GM23338 (cell line): ENCODE results near the gene LGALS7. TPM values are rescaled to one million over a fixed set of nuclear protein-coding genes. Genes with fewer than 3 reads are reported as not detected.
A peak's percentile ranks its signal among the peaks of the same experiment; 100 is the strongest.

Source experiments
- ATAC-seq: fragments of 200-7000 bp; cut with Tn5 transposase; 3 replicates; pipeline ENCODE4 v1.9.1; 2020
- DNase-seq: peaks from one replicate; pipeline ENCODE4 v3.0.0-alpha.2; 2015; ENCODE audit warnings: low spot score
- H2AFZ ChIP-seq: fragments of 200-600 bp; sonication (generic); 2 replicates; pipeline ENCODE4 v1.8.0; 2016; ENCODE audit warnings: antibody characterized with exemption, mild to moderate bottlenecking, moderate library complexity
- H3F3A ChIP-seq: fragments of 200-600 bp; sonication (generic); replicated peaks from 2 replicates; pipeline ENCODE4 v1.8.0; 2017; ENCODE audit warnings: antibody characterized with exemption, mixed run types, low read depth
- H3K27ac ChIP-seq: fragments of 200-600 bp; sonication (generic); 2 replicates; pipeline ENCODE4 v1.6.1; 2016; ENCODE audit warnings: low read depth
- H3K27me3 ChIP-seq: fragments of 200-600 bp; sonication (generic); 2 replicates; pipeline ENCODE4 v1.8.0; 2016; ENCODE audit warnings: mild to moderate bottlenecking, mixed run types, moderate library complexity; ENCODE audit not compliant: insufficient read depth
- H3K36me3 ChIP-seq: fragments of 200-600 bp; sonication (generic); 2 replicates; pipeline ENCODE4 v1.8.0; 2016; ENCODE audit warnings: mild to moderate bottlenecking; ENCODE audit not compliant: insufficient read depth
- H3K4me1 ChIP-seq: fragments of 200-600 bp; sonication (generic); 2 replicates; pipeline ENCODE4 v1.8.0; 2016; ENCODE audit warnings: mild to moderate bottlenecking, moderate library complexity; ENCODE audit not compliant: insufficient read depth
- H3K4me2 ChIP-seq: fragments of 200-600 bp; sonication (generic); 2 replicates; pipeline ENCODE4 v1.7.1; 2017; ENCODE audit warnings: mixed run types
- H3K4me3 ChIP-seq: fragments of 200-600 bp; sonication (generic); 2 replicates; pipeline ENCODE4 v1.6.1; 2016; ENCODE audit warnings: mixed run types
- H3K79me2 ChIP-seq: fragments of 200-600 bp; sonication (generic); replicated peaks from 2 replicates; pipeline ENCODE4 v1.8.0; 2017; ENCODE audit warnings: mild to moderate bottlenecking; ENCODE audit not compliant: insufficient read depth
- H3K9me2 ChIP-seq: fragments of 200-600 bp; sonication (generic); 2 replicates; pipeline ENCODE4 v1.8.0; 2017; ENCODE audit not compliant: insufficient read depth
- H4K20me1 ChIP-seq: fragments of 200-600 bp; sonication (generic); replicated peaks from 2 replicates; pipeline ENCODE4 v1.8.0; 2017; ENCODE audit warnings: mild to moderate bottlenecking; ENCODE audit not compliant: insufficient read depth
- H3K27ac Mint-ChIP-seq: 2 replicates; pipeline ENCODE4 v1.8.0; 2020; ENCODE audit warnings: inconsistent platforms, mild to moderate bottlenecking, moderate library complexity, mixed read lengths
- H3K27me3 Mint-ChIP-seq: 3 replicates; pipeline ENCODE4 v1.8.0; 2022; ENCODE audit warnings: low read depth, mild to moderate bottlenecking, moderate library complexity, mixed read lengths, inconsistent platforms; ENCODE audit not compliant: insufficient read depth, poor library complexity
- H3K36me3 Mint-ChIP-seq: 3 replicates; pipeline ENCODE4 v1.8.0; 2021; ENCODE audit warnings: low read depth, mild to moderate bottlenecking, inconsistent platforms, moderate library complexity, mixed read lengths
- H3K4me1 Mint-ChIP-seq: 3 replicates; pipeline ENCODE4 v1.8.0; 2020; ENCODE audit warnings: mild to moderate bottlenecking, inconsistent platforms, mixed read lengths
- H3K4me3 Mint-ChIP-seq: 3 replicates; pipeline ENCODE4 v1.8.0; 2021; ENCODE audit warnings: moderate library complexity, mild to moderate bottlenecking, inconsistent platforms, mixed read lengths
- H3K9me3 Mint-ChIP-seq: 3 replicates; pipeline ENCODE4 v1.8.0; 2020; ENCODE audit warnings: moderate library complexity, mild to moderate bottlenecking, inconsistent platforms, mixed read lengths
- CREB1 ChIP-seq: fragments of 250-450 bp; sonication (Bioruptor Pico); IDR thresholded peaks from 2 replicates; pipeline ENCODE4 v1.5.0; 2020; ENCODE audit warnings: low read depth, mild to moderate bottlenecking, moderate library complexity
- EZH2 ChIP-seq: fragments of 200-600 bp; sonication (generic); IDR thresholded peaks from one replicate; pipeline ENCODE4 v1.8.0; 2017; ENCODE audit warnings: antibody characterized with exemption, mild to moderate bottlenecking, low read depth; ENCODE audit not compliant: unreplicated experiment
- EZH2phosphoT487 ChIP-seq: fragments of 200-600 bp; sonication (generic); IDR thresholded peaks from one replicate; pipeline ENCODE4 v1.8.1; 2018; ENCODE audit warnings: antibody characterized with exemption; ENCODE audit not compliant: unreplicated experiment
- JUNB ChIP-seq: IDR thresholded peaks from one replicate; pipeline ENCODE4 v1.6.1; 2016; ENCODE audit warnings: antibody characterized with exemption; ENCODE audit not compliant: unreplicated experiment
- NANOG ChIP-seq: IDR thresholded peaks from 2 replicates; pipeline ENCODE4 v1.6.1; 2016; ENCODE audit warnings: antibody characterized with exemption, borderline replicate concordance
- POLR2AphosphoS5 ChIP-seq: IDR thresholded peaks from 2 replicates; pipeline ENCODE4 v1.6.1; 2016; ENCODE audit warnings: antibody characterized with exemption, low read depth
- STAT1 ChIP-seq: IDR thresholded peaks from one replicate; pipeline ENCODE4 v1.6.1; 2016; ENCODE audit warnings: antibody characterized with exemption; ENCODE audit not compliant: unreplicated experiment
- ZNF114 ChIP-seq: fragments of 250-450 bp; sonication (Bioruptor Pico); IDR thresholded peaks from 2 replicates; pipeline ENCODE4 v1.5.0; 2020; ENCODE audit warnings: mild to moderate bottlenecking, moderate library complexity
- ZNF331 ChIP-seq: fragments of 250-450 bp; sonication (Bioruptor Pico); IDR thresholded peaks from 2 replicates; pipeline ENCODE4 v1.5.0; 2020; ENCODE audit warnings: low read depth, mild to moderate bottlenecking, moderate library complexity
- polyA plus RNA-seq: library from polyadenylated mRNA; unstranded; fragments of >200 nt; fragmentation: Nextera tagmentation; extraction: Ambion mirVana; gene quantifications from 2 replicates; pipeline ENCODE4 v1.2.1, GENCODE V29; 2016
- total RNA-seq: library from RNA; depleted of rRNA; stranded (reverse); fragments of >200 nt; shearing (Covaris generic); gene quantifications from 2 replicates; pipeline ENCODE4 v1.2.3, GENCODE V29; 2014
- TF ChIP-seq, protein P1 (sequence below): IDR thresholded peaks from 2 replicates; pipeline ENCODE4 v1.6.1; 2016; ENCODE audit warnings: antibody characterized with exemption
- TF ChIP-seq, protein P2 (sequence below): fragments of 250-450 bp; sonication (Bioruptor Pico); IDR thresholded peaks from 2 replicates; pipeline ENCODE4 v1.5.0; 2020; ENCODE audit warnings: mild to moderate bottlenecking, moderate library complexity
- TF ChIP-seq, protein P3 (sequence below), 2 experiments: fragments of 200-600 bp in 1 of 2; sonication (generic) in 1 of 2; conservative IDR thresholded peaks; 2 replicates each; pipeline versions ENCODE4 v1.5.1 to v1.6.1; 2016 to 2017; ENCODE audit warnings: antibody characterized with exemption in 2 of 2, low read depth in 2 of 2, mild to moderate bottlenecking in 2 of 2, moderate library complexity in 1 of 2

Gene LGALS7
- total and polyA plus RNA-seq, 2 experiments from 2014 or later, result 1.6 TPM; not detected in 1

DNA sequence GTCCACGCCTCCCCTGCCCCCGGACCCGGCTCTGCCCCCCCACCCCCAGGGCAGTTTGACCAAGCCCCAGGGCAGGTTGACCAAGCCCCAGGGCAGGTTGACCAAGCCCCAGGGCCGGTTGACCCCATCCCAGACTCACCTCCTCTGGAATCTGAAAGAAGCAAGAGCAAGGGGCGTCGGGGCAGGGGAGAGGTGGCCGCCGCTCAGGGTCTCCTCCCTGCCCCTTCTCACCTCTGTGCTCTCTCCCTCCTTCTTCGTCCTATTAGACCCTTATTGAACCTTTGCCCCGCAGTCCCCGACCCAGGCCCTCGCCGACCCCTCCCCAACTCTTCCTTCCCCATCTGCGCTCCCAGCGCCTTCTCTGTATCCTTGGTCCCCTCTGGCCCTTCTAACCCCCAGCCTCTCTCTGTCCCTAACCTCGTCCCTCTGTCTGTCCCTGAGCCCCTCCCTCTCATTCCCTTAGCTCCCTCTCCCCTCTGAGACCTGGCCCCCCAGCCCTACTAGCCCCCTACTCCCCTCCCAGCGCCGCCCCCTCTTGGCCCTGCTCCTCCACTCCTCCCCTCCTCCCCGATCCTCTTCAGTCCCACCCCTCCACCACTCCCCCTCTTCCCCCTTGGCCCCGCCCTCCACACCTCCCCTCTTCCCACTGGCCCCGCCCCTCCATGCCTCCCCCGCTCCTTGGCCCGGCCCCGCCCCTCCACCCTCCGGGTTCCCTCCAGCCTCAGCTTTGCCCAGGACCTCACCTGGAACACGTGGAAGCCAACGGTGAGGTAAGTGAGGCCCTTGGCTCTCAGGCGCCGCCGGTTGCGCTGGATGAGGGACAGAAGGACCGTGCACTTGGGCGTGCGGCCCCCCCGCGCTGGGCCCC lies 36.7 kb downstream of the LGALS7 start:
- Histone ChIP-seq H3K4me3 (peak overlapping the region; percentile 61), H3K9me2 (no peaks in the 10 kb centered on the region), H3F3A (peaks cover under 1% of the 10 kb centered on the region; the same call in 1 of the 2 replicates), H3K27me3 (peaks cover 10% of the 10 kb centered on the region), H3K79me2 (no peaks in the 10 kb centered on the region), H3K4me2 (peak overlapping the region; percentile 86), H3K4me1 (peaks cover 13% of the 10 kb centered on the region), H3K36me3 (no peaks in the 10 kb centered on the region), H4K20me1 (no peaks in the 10 kb centered on the region), H3K27ac (no peak overlapping the region), H2AFZ (no peak overlapping the region)
- Mint-ChIP-seq H3K36me3 (peaks cover 15% of the 10 kb centered on the region), H3K4me1 (peaks cover 14% of the 10 kb centered on the region), H3K27ac (no peak overlapping the region), H3K4me3 (peak overlapping the region; percentile 65), H3K27me3 (peaks cover 35% of the 10 kb centered on the region), H3K9me3 (no peaks in the 10 kb centered on the region; the same call in 2 of the 3 replicates)
- ATAC-seq (peak; percentile 45), DNase-seq (peak; percentile 95)
- TF ChIP-seq STAT1 (no peak), POLR2AphosphoS5 (peak; percentile 38; the same call in 1 of the 2 replicates), ZNF331 (CRISPR knock-in tag) (no peak)

DNA sequence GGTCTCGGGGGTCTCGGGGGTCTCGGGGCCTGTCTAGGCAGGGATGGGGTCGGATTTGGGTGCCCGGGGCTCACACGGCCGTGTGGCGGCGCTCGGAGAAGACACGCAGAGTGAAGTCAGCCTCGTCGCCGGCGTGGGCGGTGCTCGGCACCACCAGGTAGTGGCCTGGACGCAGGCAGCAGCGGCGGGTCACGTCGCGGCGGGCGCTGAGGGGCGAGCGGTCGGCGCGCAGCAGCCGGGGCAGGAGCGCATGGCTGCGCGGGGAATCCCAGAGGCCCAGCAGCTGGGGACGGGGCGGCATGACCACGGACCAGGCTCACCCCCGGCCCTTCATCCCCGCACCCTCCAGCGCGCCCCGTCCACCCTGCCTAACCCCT lies 37.3 kb downstream of the LGALS7 start:
- peaks cover 20% of the 10 kb centered on the region for H3K36me3 Mint-ChIP-seq
- Histone ChIP-seq H3K79me2 (no peaks in the 10 kb centered on the region), H3K36me3 (no peaks in the 10 kb centered on the region), H3K9me2 (no peaks in the 10 kb centered on the region), H3F3A (peaks cover 6% of the 10 kb centered on the region; the same call in 1 of the 2 replicates), H3K27me3 (peaks cover 10% of the 10 kb centered on the region), H4K20me1 (no peaks in the 10 kb centered on the region), H3K4me2 (peak overlapping the region; percentile 86), H2AFZ (no peak overlapping the region), H3K4me1 (peaks cover 13% of the 10 kb centered on the region), H3K4me3 (peak overlapping the region; percentile 61), H3K27ac (no peak overlapping the region)
- no peak overlapping the region for H3K27ac Mint-ChIP-seq
- DNase-seq, result peak; percentile 58
- H3K9me3 Mint-ChIP-seq, result no peaks in the 10 kb centered on the region; the same call in 2 of the 3 replicates
- peak overlapping the region; percentile 61; the same call in 2 of the 3 replicates for H3K4me3 Mint-ChIP-seq
- H3K4me1 Mint-ChIP-seq, result peaks cover 14% of the 10 kb centered on the region
- peak; percentile 30 for ATAC-seq
- H3K27me3 Mint-ChIP-seq, result peaks cover 40% of the 10 kb centered on the region
- TF ChIP-seq, protein P1, sequence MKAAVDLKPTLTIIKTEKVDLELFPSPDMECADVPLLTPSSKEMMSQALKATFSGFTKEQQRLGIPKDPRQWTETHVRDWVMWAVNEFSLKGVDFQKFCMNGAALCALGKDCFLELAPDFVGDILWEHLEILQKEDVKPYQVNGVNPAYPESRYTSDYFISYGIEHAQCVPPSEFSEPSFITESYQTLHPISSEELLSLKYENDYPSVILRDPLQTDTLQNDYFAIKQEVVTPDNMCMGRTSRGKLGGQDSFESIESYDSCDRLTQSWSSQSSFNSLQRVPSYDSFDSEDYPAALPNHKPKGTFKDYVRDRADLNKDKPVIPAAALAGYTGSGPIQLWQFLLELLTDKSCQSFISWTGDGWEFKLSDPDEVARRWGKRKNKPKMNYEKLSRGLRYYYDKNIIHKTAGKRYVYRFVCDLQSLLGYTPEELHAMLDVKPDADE, result no peak
- TF ChIP-seq POLR2AphosphoS5 (no peak), ZNF331 (CRISPR knock-in tag) (no peak), ZNF114 (CRISPR knock-in tag) (no peak), NANOG (no peak), CREB1 (CRISPR knock-in tag) (no peak), EZH2phosphoT487 (no peak), JUNB (no peak), EZH2 (no peak)
- TF ChIP-seq, protein P2, sequence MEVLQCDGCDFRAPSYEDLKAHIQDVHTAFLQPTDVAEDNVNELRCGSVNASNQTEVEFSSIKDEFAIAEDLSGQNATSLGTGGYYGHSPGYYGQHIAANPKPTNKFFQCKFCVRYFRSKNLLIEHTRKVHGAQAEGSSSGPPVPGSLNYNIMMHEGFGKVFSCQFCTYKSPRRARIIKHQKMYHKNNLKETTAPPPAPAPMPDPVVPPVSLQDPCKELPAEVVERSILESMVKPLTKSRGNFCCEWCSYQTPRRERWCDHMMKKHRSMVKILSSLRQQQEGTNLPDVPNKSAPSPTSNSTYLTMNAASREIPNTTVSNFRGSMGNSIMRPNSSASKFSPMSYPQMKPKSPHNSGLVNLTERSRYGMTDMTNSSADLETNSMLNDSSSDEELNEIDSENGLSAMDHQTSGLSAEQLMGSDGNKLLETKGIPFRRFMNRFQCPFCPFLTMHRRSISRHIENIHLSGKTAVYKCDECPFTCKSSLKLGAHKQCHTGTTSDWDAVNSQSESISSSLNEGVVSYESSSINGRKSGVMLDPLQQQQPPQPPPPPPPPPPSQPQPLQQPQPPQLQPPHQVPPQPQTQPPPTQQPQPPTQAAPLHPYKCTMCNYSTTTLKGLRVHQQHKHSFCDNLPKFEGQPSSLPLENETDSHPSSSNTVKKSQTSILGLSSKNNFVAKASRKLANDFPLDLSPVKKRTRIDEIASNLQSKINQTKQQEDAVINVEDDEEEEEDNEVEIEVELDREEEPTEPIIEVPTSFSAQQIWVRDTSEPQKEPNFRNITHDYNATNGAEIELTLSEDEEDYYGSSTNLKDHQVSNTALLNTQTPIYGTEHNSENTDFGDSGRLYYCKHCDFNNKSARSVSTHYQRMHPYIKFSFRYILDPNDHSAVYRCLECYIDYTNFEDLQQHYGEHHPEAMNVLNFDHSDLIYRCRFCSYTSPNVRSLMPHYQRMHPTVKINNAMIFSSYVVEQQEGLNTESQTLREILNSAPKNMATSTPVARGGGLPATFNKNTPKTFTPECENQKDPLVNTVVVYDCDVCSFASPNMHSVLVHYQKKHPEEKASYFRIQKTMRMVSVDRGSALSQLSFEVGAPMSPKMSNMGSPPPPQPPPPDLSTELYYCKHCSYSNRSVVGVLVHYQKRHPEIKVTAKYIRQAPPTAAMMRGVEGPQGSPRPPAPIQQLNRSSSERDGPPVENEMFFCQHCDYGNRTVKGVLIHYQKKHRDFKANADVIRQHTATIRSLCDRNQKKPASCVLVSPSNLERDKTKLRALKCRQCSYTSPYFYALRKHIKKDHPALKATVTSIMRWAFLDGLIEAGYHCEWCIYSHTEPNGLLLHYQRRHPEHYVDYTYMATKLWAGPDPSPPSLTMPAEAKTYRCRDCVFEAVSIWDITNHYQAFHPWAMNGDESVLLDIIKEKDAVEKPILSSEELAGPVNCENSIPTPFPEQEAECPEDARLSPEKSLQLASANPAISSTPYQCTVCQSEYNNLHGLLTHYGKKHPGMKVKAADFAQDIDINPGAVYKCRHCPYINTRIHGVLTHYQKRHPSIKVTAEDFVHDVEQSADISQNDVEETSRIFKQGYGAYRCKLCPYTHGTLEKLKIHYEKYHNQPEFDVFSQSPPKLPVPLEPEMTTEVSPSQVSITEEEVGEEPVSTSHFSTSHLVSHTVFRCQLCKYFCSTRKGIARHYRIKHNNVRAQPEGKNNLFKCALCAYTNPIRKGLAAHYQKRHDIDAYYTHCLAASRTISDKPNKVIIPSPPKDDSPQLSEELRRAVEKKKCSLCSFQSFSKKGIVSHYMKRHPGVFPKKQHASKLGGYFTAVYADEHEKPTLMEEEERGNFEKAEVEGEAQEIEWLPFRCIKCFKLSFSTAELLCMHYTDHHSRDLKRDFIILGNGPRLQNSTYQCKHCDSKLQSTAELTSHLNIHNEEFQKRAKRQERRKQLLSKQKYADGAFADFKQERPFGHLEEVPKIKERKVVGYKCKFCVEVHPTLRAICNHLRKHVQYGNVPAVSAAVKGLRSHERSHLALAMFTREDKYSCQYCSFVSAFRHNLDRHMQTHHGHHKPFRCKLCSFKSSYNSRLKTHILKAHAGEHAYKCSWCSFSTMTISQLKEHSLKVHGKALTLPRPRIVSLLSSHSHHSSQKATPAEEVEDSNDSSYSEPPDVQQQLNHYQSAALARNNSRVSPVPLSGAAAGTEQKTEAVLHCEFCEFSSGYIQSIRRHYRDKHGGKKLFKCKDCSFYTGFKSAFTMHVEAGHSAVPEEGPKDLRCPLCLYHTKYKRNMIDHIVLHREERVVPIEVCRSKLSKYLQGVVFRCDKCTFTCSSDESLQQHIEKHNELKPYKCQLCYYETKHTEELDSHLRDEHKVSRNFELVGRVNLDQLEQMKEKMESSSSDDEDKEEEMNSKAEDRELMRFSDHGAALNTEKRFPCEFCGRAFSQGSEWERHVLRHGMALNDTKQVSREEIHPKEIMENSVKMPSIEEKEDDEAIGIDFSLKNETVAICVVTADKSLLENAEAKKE (CRISPR knock-in tag), result no peak
- TF ChIP-seq, protein P3, sequence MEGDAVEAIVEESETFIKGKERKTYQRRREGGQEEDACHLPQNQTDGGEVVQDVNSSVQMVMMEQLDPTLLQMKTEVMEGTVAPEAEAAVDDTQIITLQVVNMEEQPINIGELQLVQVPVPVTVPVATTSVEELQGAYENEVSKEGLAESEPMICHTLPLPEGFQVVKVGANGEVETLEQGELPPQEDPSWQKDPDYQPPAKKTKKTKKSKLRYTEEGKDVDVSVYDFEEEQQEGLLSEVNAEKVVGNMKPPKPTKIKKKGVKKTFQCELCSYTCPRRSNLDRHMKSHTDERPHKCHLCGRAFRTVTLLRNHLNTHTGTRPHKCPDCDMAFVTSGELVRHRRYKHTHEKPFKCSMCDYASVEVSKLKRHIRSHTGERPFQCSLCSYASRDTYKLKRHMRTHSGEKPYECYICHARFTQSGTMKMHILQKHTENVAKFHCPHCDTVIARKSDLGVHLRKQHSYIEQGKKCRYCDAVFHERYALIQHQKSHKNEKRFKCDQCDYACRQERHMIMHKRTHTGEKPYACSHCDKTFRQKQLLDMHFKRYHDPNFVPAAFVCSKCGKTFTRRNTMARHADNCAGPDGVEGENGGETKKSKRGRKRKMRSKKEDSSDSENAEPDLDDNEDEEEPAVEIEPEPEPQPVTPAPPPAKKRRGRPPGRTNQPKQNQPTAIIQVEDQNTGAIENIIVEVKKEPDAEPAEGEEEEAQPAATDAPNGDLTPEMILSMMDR (conservative IDR thresholded peaks at IDR 0.05; ENCODE audit: low read depth in 2 of 2), result no peak
